GM19455 (cell line): ENCODE results near the gene SH2B3.

Experiments
- ATAC-seq: cut with Tn5 transposase; IDR thresholded peaks from one replicate; pipeline ENCODE4 v1.9.1; 2021; ENCODE audit not compliant: unreplicated experiment

Gene SH2B3

DNA sequence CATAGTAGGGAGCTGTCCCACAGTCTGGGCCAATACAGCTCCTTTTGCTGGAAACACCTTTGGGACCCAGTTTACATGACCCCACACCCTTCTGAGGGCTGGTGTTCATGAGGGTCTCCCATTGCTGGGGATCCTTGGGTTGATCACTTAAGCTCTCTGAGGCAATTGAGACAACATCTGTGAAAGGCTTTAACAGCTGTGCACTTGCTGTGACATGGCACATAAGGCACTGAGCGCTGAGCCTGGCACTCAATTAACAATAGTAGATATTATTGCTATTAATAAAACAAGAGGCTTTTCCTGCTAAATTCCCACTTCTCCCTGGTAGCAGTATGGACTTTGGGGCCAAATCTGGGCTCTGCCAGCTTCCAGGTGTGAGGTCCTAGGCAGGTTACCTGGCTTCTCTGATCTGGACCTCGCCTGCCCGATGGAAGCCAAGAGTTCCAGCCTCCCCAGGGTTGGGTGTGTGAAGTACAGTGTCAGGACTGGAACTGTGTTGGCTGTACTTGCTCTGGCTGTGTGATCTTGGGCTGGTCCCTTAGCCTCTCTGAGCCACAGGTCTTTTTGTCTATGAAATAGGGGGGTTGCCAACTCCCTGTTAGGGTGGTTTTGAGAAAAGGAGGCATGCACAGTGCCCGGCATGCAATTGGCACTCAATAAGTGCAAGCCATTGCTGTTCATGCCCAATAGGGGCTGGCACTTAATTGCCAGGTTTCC, 3.1 kb downstream of the SH2B3 start:
- ATAC-seq, result no peak

- no peak for ATAC-seq
Observed at GRCh38 chr12:111409403-111409779, 3.7 kb downstream of the SH2B3 start.

GRCh38 chr12:111409780-111410430, 4.2 kb downstream of the SH2B3 start:
- ATAC-seq, result no peak

- ATAC-seq, result no peak
Observed at GRCh38 chr12:111410431-111411184, 4.9 kb downstream of the SH2B3 start.

- ATAC-seq, result no peak
Observed at GRCh38 chr12:111411185-111411764, 5.6 kb downstream of the SH2B3 start.

- ATAC-seq, result no peak
Observed at GRCh38 chr12:111412007-111412829, 6.5 kb downstream of the SH2B3 start.

DNA sequence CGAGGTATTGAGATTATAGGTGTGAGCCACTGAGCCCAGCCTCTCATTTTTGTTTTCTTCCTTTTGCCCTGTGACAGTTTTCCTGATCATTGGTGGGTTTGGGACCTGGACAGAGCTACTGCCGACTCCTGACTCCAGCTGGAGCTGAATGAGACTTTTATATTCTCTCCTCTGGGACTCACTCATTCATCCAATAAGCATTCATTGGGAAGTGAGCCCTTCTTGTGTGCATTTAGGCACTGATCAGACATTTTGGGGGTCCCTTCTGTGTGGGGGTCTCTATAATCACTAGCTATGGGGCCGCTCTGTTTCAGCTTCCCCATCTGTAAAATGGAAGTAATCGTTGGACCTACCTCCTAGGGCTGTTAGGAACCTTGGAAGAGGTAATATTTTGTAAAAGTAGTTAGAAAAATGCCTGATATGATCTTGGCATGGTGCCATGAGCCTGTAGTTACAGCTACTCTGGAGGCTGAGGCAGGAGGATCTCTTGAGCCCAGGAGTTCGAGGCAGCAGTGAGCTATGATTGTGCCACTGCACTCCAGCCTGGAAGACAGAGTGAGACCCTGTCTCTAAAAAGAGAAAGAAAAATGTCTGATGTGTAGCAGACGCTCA, 7.2 kb downstream of the SH2B3 start:
- ATAC-seq, result no peak

- no peak for ATAC-seq
Observed at GRCh38 chr12:111413442-111414086, 7.8 kb downstream of the SH2B3 start.

DNA sequence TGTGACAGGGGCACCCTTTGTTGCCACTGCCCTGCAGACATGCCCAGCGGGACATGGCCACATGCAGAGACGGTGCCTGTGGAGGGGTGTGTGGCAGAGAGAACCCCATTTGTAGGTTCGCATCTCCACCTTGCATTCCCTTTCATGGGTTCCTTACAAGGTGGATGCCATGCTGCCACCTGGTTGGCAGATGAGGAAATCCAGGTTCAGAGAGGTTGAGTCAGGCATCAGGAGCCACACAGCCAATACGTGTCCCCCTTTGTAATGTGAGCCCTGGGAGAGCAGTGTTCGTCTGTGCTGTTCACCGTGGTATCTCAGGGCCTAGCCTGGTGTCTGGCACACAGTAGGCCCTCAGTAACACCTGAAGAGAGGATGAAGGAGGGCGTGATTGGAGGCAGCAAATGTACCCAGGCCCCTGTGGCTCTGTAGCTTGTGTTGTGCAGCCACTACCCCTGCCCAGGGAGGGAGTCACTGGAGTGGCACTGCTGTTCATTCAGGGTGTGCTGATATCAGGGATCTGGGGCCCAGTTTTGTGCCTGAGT, 9.1 kb downstream of the SH2B3 start:
- ATAC-seq, result no peak

DNA sequence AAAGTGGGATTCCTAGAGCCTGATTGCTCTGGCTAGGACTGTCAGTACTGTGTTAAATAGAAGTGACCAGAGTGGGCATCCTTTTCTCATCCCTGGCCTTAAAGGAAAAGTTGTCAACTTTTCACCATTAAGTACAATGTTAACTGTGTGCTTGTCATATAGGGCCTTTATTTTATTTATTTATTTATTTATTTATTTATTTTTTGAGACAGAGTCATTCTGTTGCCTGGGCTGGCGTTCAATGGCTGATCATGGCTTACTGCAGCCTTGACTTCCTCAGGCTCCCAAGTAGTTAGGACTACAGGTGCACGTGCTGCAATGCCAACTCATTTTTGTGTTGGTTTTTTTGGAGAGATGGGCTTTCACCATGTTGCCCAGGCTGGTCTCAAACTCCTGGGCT, 11.6 kb downstream of the SH2B3 start:
- ATAC-seq, result no peak

- ATAC-seq, result no peak
Observed at GRCh38 chr12:111417784-111418593, 12.3 kb downstream of the SH2B3 start.

GRCh38 chr12:111418594-111418880, 12.8 kb downstream of the SH2B3 start:
- no peak for ATAC-seq

GRCh38 chr12:111419784-111420183, 14.1 kb downstream of the SH2B3 start:
- no peak for ATAC-seq

DNA sequence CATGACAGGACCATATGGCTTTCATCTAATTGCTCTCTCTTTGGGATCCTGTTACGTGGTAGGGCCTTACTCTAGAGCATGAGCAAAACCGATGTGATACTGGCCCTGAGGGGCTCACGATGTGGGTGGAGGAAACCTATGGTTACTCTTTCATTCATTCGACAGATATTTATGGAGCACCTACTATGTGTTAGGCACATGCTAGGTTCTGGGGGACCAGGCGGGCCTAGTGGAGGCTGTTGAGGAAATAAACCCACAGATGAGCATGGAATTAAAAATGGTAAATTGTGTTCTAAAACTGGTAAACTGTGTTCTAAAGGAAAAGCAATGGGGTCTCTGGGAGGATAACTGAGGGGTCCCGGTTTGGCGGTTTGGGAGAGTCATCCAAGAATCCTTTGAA, 14.8 kb downstream of the SH2B3 start:
- ATAC-seq, result no peak

GRCh38 chr12:111424189-111424792, 18.6 kb downstream of the SH2B3 start:
- no peak for ATAC-seq

- ATAC-seq, result no peak
Observed at GRCh38 chr12:111424793-111425251, 19.1 kb downstream of the SH2B3 start.

DNA sequence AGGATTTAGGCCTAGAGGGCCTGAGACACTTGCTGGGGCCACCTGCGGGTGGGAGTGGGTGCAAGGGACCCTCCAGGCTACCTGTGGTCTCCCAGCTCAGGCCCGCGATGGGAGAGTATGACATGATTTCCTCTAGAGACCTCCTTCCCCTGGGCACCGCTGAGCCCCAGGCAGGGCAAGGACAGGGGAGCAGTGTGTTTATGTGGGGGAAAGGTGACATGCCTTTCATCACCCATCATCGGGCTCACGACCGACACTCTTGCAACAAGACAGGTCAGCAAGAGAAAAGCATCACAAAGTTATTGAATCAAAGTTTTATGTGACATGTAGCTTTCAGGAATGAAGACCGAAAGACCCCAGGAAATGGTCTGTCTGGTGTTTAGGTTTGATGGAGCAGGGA, 19.9 kb downstream of the SH2B3 start:
- ATAC-seq, result no peak

DNA sequence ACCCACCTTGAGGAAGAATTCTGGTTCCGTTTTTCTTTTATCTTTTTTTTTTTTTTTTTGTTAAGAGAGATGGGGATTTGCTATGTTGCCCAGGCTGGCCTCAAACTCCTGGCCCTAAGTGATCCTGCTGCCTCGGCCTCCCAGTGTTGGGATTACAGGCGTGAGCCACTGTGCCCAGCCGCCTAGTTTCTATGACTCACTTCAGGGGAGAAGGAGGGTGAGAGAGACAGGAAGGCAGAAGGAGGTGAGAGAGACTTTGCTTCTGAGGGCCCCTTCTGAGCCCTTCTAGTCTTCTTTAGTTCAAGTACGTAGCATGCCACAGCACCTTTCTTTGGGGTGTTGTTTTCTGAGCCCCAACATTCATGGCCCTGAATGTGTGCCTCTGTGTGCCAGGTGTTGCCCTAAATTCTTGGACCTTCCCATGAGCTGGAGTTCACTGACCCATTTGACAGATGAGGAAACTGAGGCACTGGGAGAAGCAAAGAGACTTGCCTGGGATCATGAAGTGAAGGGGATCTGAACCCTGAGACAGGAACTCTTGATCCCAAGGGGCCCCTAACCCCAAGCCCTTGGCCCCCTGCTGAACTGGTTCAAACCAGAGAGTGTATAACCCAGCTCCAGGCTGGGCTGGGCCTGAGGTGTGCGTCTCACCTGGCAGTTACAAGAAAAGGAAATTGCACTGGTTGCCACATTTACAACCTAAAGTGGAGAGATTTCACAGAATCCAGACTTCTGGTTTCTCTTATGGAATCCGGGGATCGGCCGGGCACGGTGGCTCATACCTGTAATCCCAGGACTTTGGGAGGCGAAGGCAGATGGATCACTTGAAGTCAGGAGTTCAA, 20.8 kb downstream of the SH2B3 start:
- no peak for ATAC-seq
